Hepatocyte (in vitro differentiated cells): ENCODE measurements around the gene EMILIN1.

Source experiments
- CTCF ChIP-seq: fragments of 200-600 bp; sonication (generic); IDR thresholded peaks from 2 replicates; pipeline ENCODE4 v1.5.1; 2016; ENCODE audit warnings: antibody characterized with exemption, mild to moderate bottlenecking; ENCODE audit not compliant: poor library complexity
- EZH2phosphoT487 ChIP-seq: fragments of 200-600 bp; sonication (generic); IDR thresholded peaks from one replicate; pipeline ENCODE4 v1.6.1; 2018; ENCODE audit warnings: antibody characterized with exemption, mild to moderate bottlenecking, low read depth, moderate library complexity; ENCODE audit not compliant: unreplicated experiment, severe bottlenecking

DNA sequence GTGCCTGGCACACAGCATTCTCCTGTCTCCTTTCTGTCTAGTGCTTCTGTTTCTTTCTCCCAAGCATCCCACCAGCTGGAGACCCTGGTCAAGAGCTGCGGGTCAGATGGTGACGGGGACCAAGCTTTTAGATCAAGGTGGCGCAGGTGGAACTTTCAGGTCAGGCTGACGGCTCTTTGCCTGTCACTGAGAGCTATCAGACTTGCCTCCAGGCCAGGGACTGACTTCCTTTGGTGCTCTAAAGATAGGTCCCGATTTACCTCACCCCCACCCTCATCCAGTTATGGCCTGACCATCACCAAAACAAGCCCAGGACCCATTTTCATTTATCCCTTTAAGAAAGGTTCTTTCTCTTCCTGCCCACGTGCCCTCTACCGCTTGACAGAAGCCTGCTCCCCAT lies 1.2 kb upstream of the EMILIN1 start:
- TF ChIP-seq CTCF (no peak), EZH2phosphoT487 (no peak)
